GM12878 (cell line): Measurements from ENCODE around the gene CDH16. TPM values are rescaled to one million over a fixed set of nuclear protein-coding genes. Genes with fewer than 3 reads are reported as not detected.

Source experiments
- ATF2 ChIP-seq: IDR thresholded peaks from 2 replicates; pipeline ENCODE4 v1.6.1; 2012; ENCODE audit warnings: low read length, inconsistent platforms
- BHLHE40 ChIP-seq, 2 experiments: fragments of 450-650 bp in 1 of 2; IDR thresholded peaks; 2 replicates each; pipeline ENCODE4 v1.6.1; 2011 to 2017; ENCODE audit warnings: low read depth in 2 of 2, borderline replicate concordance in 1 of 2, improper control_type of control experiment in 1 of 2, low read length in 1 of 2, mild to moderate bottlenecking in 1 of 2
- BRCA1 ChIP-seq: IDR thresholded peaks from 2 replicates; pipeline ENCODE4 v1.6.1; 2011; ENCODE audit warnings: low read depth, low read length, improper control_type of control experiment
- CBFB ChIP-seq: IDR thresholded peaks from 2 replicates; pipeline ENCODE4 v1.6.1; 2016; ENCODE audit warnings: antibody characterized with exemption, low read depth
- CREM ChIP-seq: IDR thresholded peaks from 2 replicates; pipeline ENCODE4 v1.6.1; 2014; ENCODE audit warnings: antibody characterized with exemption, low read depth
- EZH2 ChIP-seq: IDR thresholded peaks from 2 replicates; pipeline ENCODE4 v1.6.1; 2012; ENCODE audit warnings: low read depth, mild to moderate bottlenecking, control low read depth, inconsistent platforms, low read length, borderline replicate concordance; ENCODE audit not compliant: control insufficient read depth
- FOXK2 ChIP-seq: fragments of 450-650 bp; IDR thresholded peaks from 2 replicates; pipeline ENCODE4 v1.6.1; 2017; ENCODE audit warnings: mild to moderate bottlenecking, moderate library complexity
- HCFC1 ChIP-seq: fragments of 150-350 bp; IDR thresholded peaks from 2 replicates; pipeline ENCODE4 v1.6.1; 2014; ENCODE audit warnings: low read length
- HDGF ChIP-seq: fragments of 450-650 bp; IDR thresholded peaks from 2 replicates; pipeline ENCODE4 v1.6.1; 2016; ENCODE audit warnings: antibody characterized with exemption
- HSF1 ChIP-seq: fragments of 150-350 bp; IDR thresholded peaks from 2 replicates; pipeline ENCODE4 v1.6.1; 2014; ENCODE audit warnings: mild to moderate bottlenecking, low read depth, low read length
- JUND ChIP-seq: IDR thresholded peaks from 2 replicates; pipeline ENCODE4 v1.6.1; 2012; ENCODE audit warnings: low read depth, mild to moderate bottlenecking, low read length, improper control_type of control experiment, moderate library complexity
- MLLT1 ChIP-seq: fragments of 450-650 bp; IDR thresholded peaks from 2 replicates; pipeline ENCODE4 v1.6.1; 2016; ENCODE audit warnings: mild to moderate bottlenecking
- MTA2 ChIP-seq: fragments of 450-650 bp; IDR thresholded peaks from 2 replicates; pipeline ENCODE4 v1.6.1; 2016; ENCODE audit warnings: low read depth, mild to moderate bottlenecking, moderate library complexity
- NFIC ChIP-seq: IDR thresholded peaks from 2 replicates; pipeline ENCODE4 v1.6.1; 2012; ENCODE audit warnings: low read depth, mild to moderate bottlenecking, inconsistent platforms, low read length, moderate library complexity
- NKRF ChIP-seq: fragments of 450-650 bp; conservative IDR thresholded peaks from 2 replicates; pipeline ENCODE4 v1.6.1; 2017; ENCODE audit warnings: mild to moderate bottlenecking, moderate library complexity
- RAD51 ChIP-seq: fragments of 450-650 bp; IDR thresholded peaks from 2 replicates; pipeline ENCODE4 v1.6.1; 2016; ENCODE audit warnings: moderate library complexity, mild to moderate bottlenecking, inconsistent platforms
- RBBP5 ChIP-seq: fragments of 200-600 bp; sonication (generic); conservative IDR thresholded peaks from 2 replicates; pipeline ENCODE4 v1.6.1; 2016
- SMAD1 ChIP-seq: fragments of 450-650 bp; IDR thresholded peaks from 2 replicates; pipeline ENCODE4 v1.6.1; 2018; ENCODE audit warnings: mild to moderate bottlenecking, low read depth; ENCODE audit not compliant: partially characterized antibody
- SMARCA5 ChIP-seq: fragments of 450-650 bp; IDR thresholded peaks from 2 replicates; pipeline ENCODE4 v1.6.1; 2017; ENCODE audit warnings: mild to moderate bottlenecking
- SMC3 ChIP-seq: IDR thresholded peaks from 2 replicates; pipeline ENCODE4 v1.6.1; 2011; ENCODE audit warnings: low read length, improper control_type of control experiment, borderline replicate concordance
- SP1 ChIP-seq: IDR thresholded peaks from one replicate; pipeline ENCODE4 v1.6.1; 2011; ENCODE audit warnings: low read depth, low read length
- YBX1 ChIP-seq: fragments of 450-650 bp; IDR thresholded peaks from 2 replicates; pipeline ENCODE4 v1.6.1; 2016; ENCODE audit warnings: antibody characterized with exemption
- ZBTB33 ChIP-seq: fragments of 450-650 bp; IDR thresholded peaks from 2 replicates; pipeline ENCODE4 v1.6.1; 2017; ENCODE audit warnings: mild to moderate bottlenecking
- ZSCAN29 ChIP-seq: fragments of 450-650 bp; IDR thresholded peaks from 2 replicates; pipeline ENCODE4 v1.6.1; 2017; ENCODE audit warnings: mild to moderate bottlenecking, moderate library complexity
- polyA plus RNA-seq, 11 experiments: library from polyadenylated mRNA; depleted of rRNA in 4 of 11; unstranded in 6 of 11; stranded (reverse) in 5 of 11; fragments of >200 nt; fragmentation: Nextera tagmentation in 4 of 11; fragmentation: Illumina TruSeq in 1 of 11; extraction: Ambion mirVana in 4 of 11; extraction: Trizol in 1 of 11; gene quantifications; 1 replicate in 1 of 11; 2 replicates in 10 of 11; pipeline versions ENCODE4 v1.2.1 to v1.2.3, GENCODE V29; 2011 to 2016; ENCODE audit warnings: inconsistent platforms in 2 of 11, missing spikeins in 2 of 11, low read depth in 1 of 11
- total RNA-seq, 4 experiments: library from RNA; depleted of rRNA in 3 of 4; stranded (reverse); fragments of >200 nt in 3 of 4; fragmentation: Illumina TruSeq in 1 of 4; extraction: Trizol in 1 of 4; gene quantifications; 2 replicates each; pipeline versions ENCODE4 v1.2.1 to v1.2.3, GENCODE V29; 2013 to 2021

Gene CDH16
- total and polyA plus RNA-seq, 10 of the 15 experiments (the other 5 are each of a cell fraction or from before 2014, with no cell fraction given): 0.05 TPM; not detected in 9

GRCh38 chr16:66872943-66873684, 45.6 kb downstream of the CDH16 start (continued):
- TF ChIP-seq ZBTB33: no peak
- TF ChIP-seq CREM: peak; percentile 55; the same call in 1 of the 2 replicates
- peak; percentile 64 for TF ChIP-seq CBFB
- no peak for TF ChIP-seq HSF1
- peak; percentile 53; the same call in 1 of the 2 replicates for TF ChIP-seq SMC3
- no peak for TF ChIP-seq HCFC1
- TF ChIP-seq BRCA1: no peak
- TF ChIP-seq MTA2: peak; percentile 54; the same call in 1 of the 2 replicates
- no peak for TF ChIP-seq RAD51
- TF ChIP-seq EZH2: no peak
- TF ChIP-seq SMAD1: no peak
- peak; percentile 63; the same call in 1 of the 2 replicates for TF ChIP-seq MLLT1
- peak; percentile 94 for TF ChIP-seq SMARCA5
- TF ChIP-seq YBX1: no peak
- TF ChIP-seq HDGF: peak; percentile 84; the same call in 1 of the 2 replicates
- TF ChIP-seq SP1: no peak
- no peak for TF ChIP-seq ZSCAN29
- peak; percentile 53; the same call in 1 of the 2 replicates for TF ChIP-seq ATF2
- no peak; the same call in 1 of the 2 replicates for TF ChIP-seq NFIC
- TF ChIP-seq RBBP5: no peak
- peak; percentile 57; the same call in 1 of the 2 replicates for TF ChIP-seq NKRF
- no peak for TF ChIP-seq JUND
- peak; percentile 76 to 91 for TF ChIP-seq BHLHE40 (IDR thresholded peaks at IDR 0.05; ENCODE audit: borderline replicate concordance in 1 of 2, low read depth in 2 of 2, low read length in 1 of 2)
- TF ChIP-seq FOXK2: no peak
